ENCODE results near the gene BAD.
A peak's percentile ranks its signal among the peaks of the same experiment; 100 is the strongest.

BAD gene

DNA sequence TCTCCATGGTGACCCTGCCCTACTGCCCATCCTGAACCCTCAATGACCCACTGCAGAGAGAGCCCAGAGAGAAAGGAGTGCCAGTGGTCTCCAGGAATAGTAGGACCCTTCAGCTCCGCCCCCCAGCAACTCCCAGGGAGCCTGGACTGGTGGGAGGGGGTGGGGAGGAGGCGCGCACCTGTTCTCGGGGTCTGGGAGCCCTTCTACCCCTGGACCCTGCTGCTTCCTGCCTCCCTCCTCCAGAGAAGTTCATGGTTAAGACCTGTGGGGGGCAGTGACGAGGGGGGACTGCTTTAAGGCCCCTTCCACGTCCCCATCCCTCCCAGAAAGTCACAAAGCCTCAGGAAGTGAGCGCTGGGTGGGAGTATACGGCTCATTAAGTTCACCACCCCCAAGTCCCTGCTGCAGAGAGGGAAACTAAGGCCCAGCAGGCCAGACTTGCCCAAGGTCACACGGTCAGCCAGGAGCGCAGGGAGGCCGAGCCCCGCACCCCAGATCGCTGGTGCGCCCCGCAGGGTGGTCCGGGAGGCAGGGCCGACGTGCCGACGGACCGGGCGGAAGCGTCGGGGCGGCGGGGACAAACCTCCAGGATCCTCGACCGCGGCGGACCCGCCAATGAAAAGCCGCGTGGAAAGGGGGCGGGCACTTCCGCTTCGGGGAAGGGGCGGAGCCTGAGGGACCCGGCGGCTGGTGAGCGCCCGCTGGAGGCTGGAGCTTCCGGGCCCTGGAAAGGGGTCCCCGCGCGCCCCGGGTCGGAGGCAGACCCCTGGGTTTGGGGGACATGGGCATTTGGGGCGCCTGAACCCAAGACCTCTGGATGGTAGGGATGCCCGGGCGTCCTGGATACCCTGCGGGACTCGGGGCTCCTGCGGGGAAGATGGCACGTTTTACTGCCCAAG is 58.6 kb downstream of the BAD start, which contains the start of the genes NUDT22 and TRPT1:
TSS of gene NUDT22 (plus strand) at position 667 of the 899 bp plus-strand sequence. CDS start 379 bp downstream, outside the sequence.
TSS of gene TRPT1 (minus strand) at position 579 of the 899 bp plus-strand sequence. CDS start at position 253, 326 bp downstream.
- POLR2A ChIA-PET, result interaction anchor here (0.9 to 2.5 kb wide), 7 partner anchors 11 to 44 kb away, joined by 3 to 20 read pairs (median 5); partner anchors contain the start of gene FKBP2
- no peak for DNase-seq (ENCODE audit: low read depth, low spot score)
- TF ChIP-seq, protein P1, sequence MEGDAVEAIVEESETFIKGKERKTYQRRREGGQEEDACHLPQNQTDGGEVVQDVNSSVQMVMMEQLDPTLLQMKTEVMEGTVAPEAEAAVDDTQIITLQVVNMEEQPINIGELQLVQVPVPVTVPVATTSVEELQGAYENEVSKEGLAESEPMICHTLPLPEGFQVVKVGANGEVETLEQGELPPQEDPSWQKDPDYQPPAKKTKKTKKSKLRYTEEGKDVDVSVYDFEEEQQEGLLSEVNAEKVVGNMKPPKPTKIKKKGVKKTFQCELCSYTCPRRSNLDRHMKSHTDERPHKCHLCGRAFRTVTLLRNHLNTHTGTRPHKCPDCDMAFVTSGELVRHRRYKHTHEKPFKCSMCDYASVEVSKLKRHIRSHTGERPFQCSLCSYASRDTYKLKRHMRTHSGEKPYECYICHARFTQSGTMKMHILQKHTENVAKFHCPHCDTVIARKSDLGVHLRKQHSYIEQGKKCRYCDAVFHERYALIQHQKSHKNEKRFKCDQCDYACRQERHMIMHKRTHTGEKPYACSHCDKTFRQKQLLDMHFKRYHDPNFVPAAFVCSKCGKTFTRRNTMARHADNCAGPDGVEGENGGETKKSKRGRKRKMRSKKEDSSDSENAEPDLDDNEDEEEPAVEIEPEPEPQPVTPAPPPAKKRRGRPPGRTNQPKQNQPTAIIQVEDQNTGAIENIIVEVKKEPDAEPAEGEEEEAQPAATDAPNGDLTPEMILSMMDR (IDR thresholded peaks at IDR 0.05; ENCODE audit: insufficient read depth, low read length, missing control alignments), result peak; percentile 27
- CTCF ChIA-PET, result interaction anchor here (0.6 to 5.2 kb wide), 10 partner anchors 10 to 78 kb away, joined by 3 to 56 read pairs (median 4); partner anchors contain the start of gene FERMT3
- peak within 1 kb of the TSS; percentile 91 for H3K4me3 ChIP-seq (ENCODE audit: low read depth, low read length)

GRCh38 chr11:64224891-64225607 is 59.4 kb downstream of the BAD start:
- TF ChIP-seq, protein P1 (IDR thresholded peaks at IDR 0.05; ENCODE audit: insufficient read depth, low read length, missing control alignments), result no peak
- POLR2A ChIA-PET, result interaction anchor here (1.6 kb wide), 1 partner anchor 11 kb away, joined by 6 read pairs; no protein-coding TSS in a partner anchor

DNA sequence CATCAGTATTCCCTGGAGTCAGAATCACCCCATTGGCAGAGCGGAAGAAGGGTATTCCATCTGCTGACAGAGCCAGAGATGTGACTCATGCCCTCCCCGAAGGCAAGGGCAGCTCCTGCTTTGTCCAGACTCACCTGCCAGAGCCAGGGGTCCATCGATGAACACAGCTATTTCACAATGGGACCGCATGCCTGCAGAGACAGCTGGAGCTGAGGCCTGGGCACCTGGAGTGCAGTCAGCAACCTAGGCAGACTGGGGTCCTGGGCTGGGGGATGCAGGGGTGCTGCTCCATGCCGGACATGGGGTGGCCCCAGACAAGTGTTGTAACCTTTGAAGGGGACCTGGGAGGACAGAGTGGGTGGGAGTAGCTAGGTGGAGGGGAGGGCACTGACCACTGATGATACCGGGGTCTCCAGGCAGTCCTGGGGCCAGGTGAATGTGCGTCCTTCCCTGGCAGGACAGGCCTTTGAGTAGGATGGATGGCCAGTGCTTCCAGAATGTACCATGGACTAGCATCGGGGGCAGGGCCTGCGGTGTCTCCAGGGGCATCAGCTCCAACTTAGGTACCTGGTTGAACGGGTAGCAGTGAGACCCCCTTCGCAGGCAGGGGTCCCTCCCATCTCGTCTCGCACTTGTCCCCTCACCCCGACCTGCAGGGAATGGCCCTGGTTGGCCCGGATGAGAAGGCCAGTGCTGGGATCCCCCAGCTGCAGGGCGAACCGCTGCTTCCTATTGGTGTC is 60.1 kb downstream of the BAD start:
- DNase-seq (ENCODE audit: low read depth, low spot score), result no peak
- CTCF ChIA-PET, result interaction anchor here (1.0 to 5.2 kb wide), 4 partner anchors 12 to 80 kb away, joined by 3 to 56 read pairs (median 8); partner anchors contain the start of gene FERMT3
- POLR2A ChIA-PET, result no interaction called here
- H3K4me3 ChIP-seq (ENCODE audit: low read depth, low read length), result no peak overlapping the region
- TF ChIP-seq, protein P1 (IDR thresholded peaks at IDR 0.05; ENCODE audit: insufficient read depth, low read length, missing control alignments), result no peak

More at GRCh38 chr11:64224891-64225607, 59.4 kb downstream of the BAD start:
- DNase-seq (ENCODE audit: low read depth, low spot score), result no peak
- peak overlapping the region; percentile 91 for H3K4me3 ChIP-seq (ENCODE audit: low read depth, low read length)
- CTCF ChIA-PET, result interaction anchor here (0.6 to 5.2 kb wide), 6 partner anchors 10 to 79 kb away, joined by 3 to 56 read pairs (median 6); partner anchors contain the start of gene FERMT3

DNA sequence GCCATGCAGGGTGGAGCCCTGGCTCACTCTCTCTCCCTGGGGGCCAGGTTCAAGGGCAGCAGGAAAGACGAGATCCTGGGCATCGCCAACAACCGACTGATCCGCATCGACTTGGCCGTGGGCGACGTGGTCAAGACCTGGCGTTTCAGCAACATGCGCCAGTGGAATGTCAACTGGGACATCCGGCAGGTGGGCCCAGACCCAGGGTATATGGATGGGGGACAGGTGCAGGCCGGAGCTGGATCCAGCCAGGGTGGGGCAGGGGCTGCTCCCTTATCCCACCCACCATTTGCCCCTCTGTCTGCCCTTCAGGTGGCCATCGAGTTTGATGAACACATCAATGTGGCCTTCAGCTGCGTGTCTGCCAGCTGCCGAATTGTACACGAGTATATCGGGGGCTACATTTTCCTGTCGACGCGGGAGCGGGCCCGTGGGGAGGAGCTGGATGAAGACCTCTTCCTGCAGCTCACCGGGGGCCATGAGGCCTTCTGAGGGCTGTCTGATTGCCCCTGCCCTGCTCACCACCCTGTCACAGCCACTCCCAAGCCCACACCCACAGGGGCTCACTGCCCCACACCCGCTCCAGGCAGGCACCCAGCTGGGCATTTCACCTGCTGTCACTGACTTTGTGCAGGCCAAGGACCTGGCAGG is 61.3 kb downstream of the BAD start:
- no peak for DNase-seq (ENCODE audit: low read depth, low spot score)
- no peak overlapping the region for H3K4me3 ChIP-seq (ENCODE audit: low read depth, low read length)
- ChIA-PET CTCF (interaction anchor here (0.5 to 5.2 kb wide), 6 partner anchors 11 to 81 kb away, joined by 3 to 56 read pairs (median 5); partner anchors contain the start of gene FERMT3), POLR2A (no interaction called here)
- TF ChIP-seq, protein P1 (IDR thresholded peaks at IDR 0.05; ENCODE audit: insufficient read depth, low read length, missing control alignments), result no peak

DNA sequence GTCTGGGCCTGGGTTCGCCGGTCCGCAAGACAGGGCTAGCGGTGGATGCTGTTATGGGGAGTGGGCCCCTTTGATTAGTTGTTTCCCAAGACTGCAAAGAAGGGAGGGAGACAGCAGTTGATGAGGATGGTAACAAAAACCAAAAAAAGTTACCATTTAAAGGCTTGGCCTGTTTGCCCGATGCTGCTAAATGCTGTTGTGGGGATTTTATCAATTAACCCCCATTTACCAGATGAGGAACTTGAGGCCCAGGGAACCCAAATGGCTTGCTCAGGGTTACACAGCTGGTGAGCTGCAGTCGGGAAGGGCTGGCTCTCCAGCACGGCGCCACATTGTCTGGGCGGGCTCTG is 61.8 kb downstream of the BAD start:
- CTCF ChIA-PET, result interaction anchor here (0.5 to 5.2 kb wide), 3 partner anchors 15 to 82 kb away, joined by 3 to 56 read pairs (median 10); partner anchors contain the start of gene FERMT3
- TF ChIP-seq, protein P1 (IDR thresholded peaks at IDR 0.05; ENCODE audit: insufficient read depth, low read length, missing control alignments), result no peak
- no peak for DNase-seq (ENCODE audit: low read depth, low spot score)
- H3K4me3 ChIP-seq (ENCODE audit: low read depth, low read length), result no peak overlapping the region
- POLR2A ChIA-PET, result no interaction called here

All from AG04449 (cell line).